Activated T-cell treated with anti-CD3 and anti-CD28 coated beads, Interleukin-2, amount 50 U/mL, for 4 hours (primary cell): Measurements from ENCODE around the gene LAMTOR3. TPM values are rescaled to one million over a fixed set of nuclear protein-coding genes. Genes with fewer than 3 reads are reported as not detected.
A peak's percentile ranks its signal among the peaks of the same experiment; 100 is the strongest.

Source experiments
- ATAC-seq, 2 donors: fragments of 200-7000 bp; cut with Tn5 transposase; one replicate each; pipeline ENCODE4 v1.10.0; 2021
- DNase-seq: peaks from one replicate; pipeline ENCODE4 v3.0.0-alpha.2; 2020
- H3K27me3 Mint-ChIP-seq: one replicate; pipeline ENCODE4 v1.8.0; 2021; ENCODE audit warnings: low read depth, mixed read lengths
- H3K36me3 Mint-ChIP-seq: one replicate; pipeline ENCODE4 v1.8.0; 2022; ENCODE audit warnings: mixed read lengths; ENCODE audit not compliant: insufficient read depth
- H3K4me1 Mint-ChIP-seq: one replicate; pipeline ENCODE4 v1.8.0; 2021; ENCODE audit warnings: low read depth, mixed read lengths
- H3K4me3 Mint-ChIP-seq: one replicate; pipeline ENCODE4 v1.8.0; 2021; ENCODE audit warnings: mild to moderate bottlenecking, moderate library complexity, mixed read lengths
- H3K9me3 Mint-ChIP-seq: one replicate; pipeline ENCODE4 v1.8.0; 2021; ENCODE audit warnings: mixed read lengths
- total RNA-seq, 3 donors: library from RNA; stranded (reverse); gene quantifications; one replicate each; pipeline ENCODE4 v1.2.1, GENCODE V29; 2021

Gene LAMTOR3
- 10 to 100 TPM; 37.0 to 39.7 (median 37.7) TPM for total RNA-seq

GRCh38 chr4:99894161-99894997 lies at the start of gene LAMTOR3:
Gene LAMTOR3 (minus strand): TSS chr4:99894427. CDS start chr4:99893963, 464 bp downstream.
- Mint-ChIP-seq H3K4me1 (peaks cover 36% of the 10 kb centered on the region), H3K27me3 (no peaks in the 10 kb centered on the region), H3K36me3 (peaks cover 17% of the 10 kb centered on the region), H3K4me3 (peak within 1 kb of the TSS; percentile 97), H3K9me3 (no peaks in the 10 kb centered on the region)
- peak; percentile 100 for ATAC-seq
- peak; percentile 83 for DNase-seq

- no peaks in the 10 kb centered on the region for H3K27me3 Mint-ChIP-seq
- no peak overlapping the region for H3K4me3 Mint-ChIP-seq
- no peak for DNase-seq
- H3K9me3 Mint-ChIP-seq, result no peaks in the 10 kb centered on the region
- H3K4me1 Mint-ChIP-seq, result peaks cover 28% of the 10 kb centered on the region
- peaks cover 30% of the 10 kb centered on the region for H3K36me3 Mint-ChIP-seq
- no peak for ATAC-seq
Observed at GRCh38 chr4:99938243-99938753, 44.1 kb upstream of the LAMTOR3 start.

GRCh38 chr4:99934891-99935290 lies 40.7 kb upstream of the LAMTOR3 start:
- ATAC-seq (no peak), DNase-seq (no peak)
- H3K36me3 Mint-ChIP-seq, result peaks cover 38% of the 10 kb centered on the region
- H3K27me3 Mint-ChIP-seq, result no peaks in the 10 kb centered on the region
- no peak overlapping the region for H3K4me3 Mint-ChIP-seq
- peaks cover 38% of the 10 kb centered on the region for H3K4me1 Mint-ChIP-seq
- H3K9me3 Mint-ChIP-seq, result no peaks in the 10 kb centered on the region

GRCh38 chr4:99927566-99927965 lies 33.3 kb upstream of the LAMTOR3 start:
- H3K4me3 Mint-ChIP-seq, result no peak overlapping the region
- DNase-seq (no peak), ATAC-seq (no peak)
- peaks cover 39% of the 10 kb centered on the region for H3K4me1 Mint-ChIP-seq
- H3K27me3 Mint-ChIP-seq, result no peaks in the 10 kb centered on the region
- H3K9me3 Mint-ChIP-seq, result no peaks in the 10 kb centered on the region
- H3K36me3 Mint-ChIP-seq, result peaks cover 26% of the 10 kb centered on the region

DNA sequence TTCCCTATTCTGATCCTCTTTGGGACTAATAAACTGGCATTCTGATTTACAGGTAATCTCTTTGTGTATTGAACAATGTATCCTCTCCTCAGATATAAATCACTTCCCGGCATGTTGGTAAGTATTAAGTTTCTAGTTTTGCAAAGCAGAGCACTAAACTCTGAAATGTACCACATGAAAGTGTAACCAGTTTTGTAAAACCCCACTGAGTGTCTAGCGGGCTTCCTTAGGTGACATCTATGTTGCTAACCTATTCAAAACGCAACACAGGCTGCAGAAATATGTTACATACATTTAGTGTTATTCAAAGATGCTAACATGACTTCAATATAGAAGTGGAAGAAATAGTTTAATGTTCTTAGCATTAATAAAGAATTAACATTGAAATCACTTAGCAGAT lies 26.9 kb upstream of the LAMTOR3 start:
- H3K36me3 Mint-ChIP-seq, result peaks cover 31% of the 10 kb centered on the region
- no peaks in the 10 kb centered on the region for H3K27me3 Mint-ChIP-seq
- DNase-seq (no peak), ATAC-seq (peak; percentile 48 to 58)
- H3K4me1 Mint-ChIP-seq, result peaks cover 18% of the 10 kb centered on the region
- no peak overlapping the region for H3K4me3 Mint-ChIP-seq
- peaks cover 11% of the 10 kb centered on the region for H3K9me3 Mint-ChIP-seq

- Mint-ChIP-seq H3K4me1 (peaks cover 16% of the 10 kb centered on the region), H3K9me3 (peaks cover 11% of the 10 kb centered on the region), H3K27me3 (no peaks in the 10 kb centered on the region), H3K36me3 (peaks cover 42% of the 10 kb centered on the region), H3K4me3 (no peak overlapping the region)
- ATAC-seq (no peak), DNase-seq (no peak)
Observed at GRCh38 chr4:99918656-99919055, 24.4 kb upstream of the LAMTOR3 start.

DNA sequence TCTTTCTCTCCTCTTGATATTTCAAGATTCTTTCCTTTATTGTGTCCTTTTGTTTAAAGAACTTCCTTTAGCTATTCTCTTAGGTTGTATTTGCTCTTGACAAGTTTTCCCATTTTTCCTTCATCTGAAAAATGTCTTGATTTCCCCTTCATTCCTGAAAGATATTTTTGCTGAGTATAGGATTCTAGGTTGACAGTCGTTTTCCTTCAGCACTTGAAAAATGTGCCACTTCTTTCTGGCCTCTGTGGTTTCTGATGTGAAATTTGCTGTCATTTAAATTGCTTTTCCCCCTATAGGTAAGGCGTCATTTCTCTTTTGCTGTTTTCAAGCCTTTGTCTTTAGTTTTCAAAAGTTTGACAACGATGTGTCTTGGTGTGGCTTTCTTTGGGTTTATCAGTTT lies 23.3 kb upstream of the LAMTOR3 start:
- DNase-seq (no peak), ATAC-seq (no peak)
- Mint-ChIP-seq H3K36me3 (peaks cover 45% of the 10 kb centered on the region), H3K4me3 (no peak overlapping the region), H3K27me3 (no peaks in the 10 kb centered on the region), H3K9me3 (peaks cover 11% of the 10 kb centered on the region), H3K4me1 (peaks cover 16% of the 10 kb centered on the region)

DNA sequence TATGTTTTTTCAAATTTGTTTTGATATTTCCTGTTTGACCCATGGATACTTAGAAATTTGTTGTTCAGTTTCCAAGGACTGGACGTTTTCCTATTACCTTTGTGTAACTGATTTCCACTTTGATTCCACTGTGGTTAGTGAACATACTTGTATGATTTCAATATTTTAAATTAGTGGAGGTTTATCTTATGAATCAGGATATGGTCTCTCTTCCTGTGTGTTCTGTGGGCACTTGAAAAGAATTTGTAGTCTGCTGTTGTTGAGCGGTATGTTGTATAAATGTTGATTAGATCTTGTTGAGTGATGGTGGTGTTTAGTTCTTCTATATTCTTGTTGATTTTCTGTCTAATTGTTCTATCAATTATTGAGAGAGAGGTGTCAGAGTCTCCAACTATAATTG lies 21.2 kb upstream of the LAMTOR3 start:
- no peak overlapping the region for H3K4me3 Mint-ChIP-seq
- no peak for DNase-seq
- H3K36me3 Mint-ChIP-seq, result peaks cover 39% of the 10 kb centered on the region
- no peak for ATAC-seq
- peaks cover 11% of the 10 kb centered on the region for H3K9me3 Mint-ChIP-seq
- peaks cover 13% of the 10 kb centered on the region for H3K4me1 Mint-ChIP-seq
- H3K27me3 Mint-ChIP-seq, result no peaks in the 10 kb centered on the region

DNA sequence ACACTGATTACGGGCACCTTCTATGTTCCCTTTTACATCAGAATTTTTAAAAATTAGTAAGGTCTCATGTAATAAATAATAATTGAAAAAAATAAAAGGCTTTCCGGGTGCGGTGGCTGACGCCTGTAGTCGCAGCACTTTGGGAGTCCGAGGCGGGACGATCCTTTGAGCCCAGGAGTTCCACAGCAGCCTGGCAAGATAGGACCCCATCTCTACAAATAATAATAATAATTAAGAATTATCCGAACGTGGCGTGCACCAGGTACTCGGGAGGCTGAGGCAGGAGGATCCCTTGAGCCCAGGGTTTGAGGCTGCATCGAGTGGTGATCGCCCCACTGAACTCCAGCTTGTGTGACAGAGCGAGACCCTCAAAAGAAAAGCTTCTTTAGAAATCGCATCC lies 771 bp upstream of the LAMTOR3 start:
- H3K4me3 Mint-ChIP-seq, result peak overlapping the region; percentile 76
- DNase-seq (no peak), ATAC-seq (no peak)
- no peaks in the 10 kb centered on the region for H3K27me3 Mint-ChIP-seq
- H3K9me3 Mint-ChIP-seq, result no peaks in the 10 kb centered on the region
- peaks cover 15% of the 10 kb centered on the region for H3K36me3 Mint-ChIP-seq
- peaks cover 34% of the 10 kb centered on the region for H3K4me1 Mint-ChIP-seq

DNA sequence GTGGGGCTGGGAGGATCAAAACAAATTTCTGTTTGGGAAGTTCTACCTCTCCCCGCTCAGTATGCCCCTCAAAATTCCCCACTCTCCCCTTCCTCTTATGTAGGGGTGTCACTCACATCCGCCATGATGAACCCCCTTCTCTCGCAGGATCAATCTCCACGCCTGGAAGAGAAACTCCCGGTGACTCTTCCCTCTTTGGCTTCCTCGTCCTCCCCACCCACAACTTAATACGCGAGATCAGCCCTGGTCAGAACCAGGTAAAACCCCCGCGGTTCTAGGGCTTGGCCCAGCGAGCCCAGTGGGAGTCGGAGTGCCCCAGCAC lies 427 bp downstream of the LAMTOR3 start:
- no peaks in the 10 kb centered on the region for H3K27me3 Mint-ChIP-seq
- H3K4me1 Mint-ChIP-seq, result peaks cover 38% of the 10 kb centered on the region
- ATAC-seq (no peak), DNase-seq (no peak)
- H3K9me3 Mint-ChIP-seq, result no peaks in the 10 kb centered on the region
- peak overlapping the region; percentile 97 for H3K4me3 Mint-ChIP-seq
- peaks cover 20% of the 10 kb centered on the region for H3K36me3 Mint-ChIP-seq

DNA sequence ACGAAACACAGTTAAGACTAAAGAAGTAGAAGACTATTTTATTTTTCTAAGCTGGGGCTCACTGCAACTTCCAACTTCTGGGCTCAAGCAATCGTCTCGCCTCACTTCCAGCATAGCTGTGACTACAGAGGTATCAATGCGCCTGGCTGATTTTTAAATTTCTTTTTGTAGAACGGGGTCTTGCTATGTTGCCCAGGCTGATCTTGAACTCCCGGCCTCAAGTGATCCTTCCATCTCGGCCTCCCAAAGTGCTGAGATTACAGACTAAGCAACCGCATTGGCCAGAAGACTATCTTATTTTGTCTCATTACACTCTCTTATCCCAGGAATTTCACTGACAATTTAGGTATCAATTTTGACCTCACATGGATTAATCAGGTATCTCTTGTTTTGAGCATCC lies 1.2 kb downstream of the LAMTOR3 start:
- H3K36me3 Mint-ChIP-seq, result peaks cover 22% of the 10 kb centered on the region
- ATAC-seq (no peak), DNase-seq (no peak)
- peaks cover 40% of the 10 kb centered on the region for H3K4me1 Mint-ChIP-seq
- H3K4me3 Mint-ChIP-seq, result peak overlapping the region; percentile 97
- H3K27me3 Mint-ChIP-seq, result no peaks in the 10 kb centered on the region
- no peaks in the 10 kb centered on the region for H3K9me3 Mint-ChIP-seq

DNA sequence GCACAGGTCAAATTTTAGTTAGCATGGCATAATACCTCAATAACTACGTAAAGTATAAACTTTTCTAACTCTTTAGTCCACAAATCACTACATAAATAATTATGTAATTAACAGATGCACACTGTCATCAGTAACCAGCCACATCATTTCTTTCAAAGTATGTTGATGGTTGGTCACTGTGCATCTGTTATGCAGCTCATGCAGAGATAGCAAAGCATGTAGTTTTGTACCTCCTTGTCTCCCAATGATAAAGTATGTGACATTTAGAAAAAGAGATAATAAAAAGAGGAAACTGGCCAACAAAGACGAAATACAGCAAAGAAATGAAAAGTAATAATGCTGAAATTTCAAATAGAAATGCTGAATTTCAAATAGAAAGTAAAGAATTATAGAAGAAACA lies 2.9 kb downstream of the LAMTOR3 start:
- no peaks in the 10 kb centered on the region for H3K27me3 Mint-ChIP-seq
- DNase-seq (no peak), ATAC-seq (no peak)
- H3K4me3 Mint-ChIP-seq, result no peak overlapping the region
- peaks cover 22% of the 10 kb centered on the region for H3K36me3 Mint-ChIP-seq
- no peaks in the 10 kb centered on the region for H3K9me3 Mint-ChIP-seq
- H3K4me1 Mint-ChIP-seq, result peaks cover 42% of the 10 kb centered on the region

DNA sequence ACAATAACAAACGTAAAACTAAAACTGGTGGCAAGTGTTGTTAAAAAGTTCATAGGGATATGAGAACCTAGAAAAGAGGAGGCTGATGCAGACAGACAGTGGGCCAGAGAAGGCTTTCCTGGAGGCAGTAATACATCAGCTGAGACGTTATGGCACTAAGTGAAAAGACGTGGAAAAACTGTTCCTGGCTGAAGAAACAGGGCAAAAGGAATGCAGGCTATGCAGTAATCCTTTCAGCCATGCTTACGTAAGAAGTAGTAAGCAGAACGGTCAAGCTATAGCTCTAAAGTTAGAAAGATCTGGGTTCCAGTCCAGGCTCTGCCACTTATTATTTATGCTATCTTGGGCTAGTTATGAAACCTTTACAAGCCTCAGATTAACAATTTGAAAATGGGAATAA lies 6.4 kb downstream of the LAMTOR3 start:
- H3K4me1 Mint-ChIP-seq, result peaks cover 24% of the 10 kb centered on the region
- peaks cover 18% of the 10 kb centered on the region for H3K36me3 Mint-ChIP-seq
- H3K9me3 Mint-ChIP-seq, result no peaks in the 10 kb centered on the region

DNA sequence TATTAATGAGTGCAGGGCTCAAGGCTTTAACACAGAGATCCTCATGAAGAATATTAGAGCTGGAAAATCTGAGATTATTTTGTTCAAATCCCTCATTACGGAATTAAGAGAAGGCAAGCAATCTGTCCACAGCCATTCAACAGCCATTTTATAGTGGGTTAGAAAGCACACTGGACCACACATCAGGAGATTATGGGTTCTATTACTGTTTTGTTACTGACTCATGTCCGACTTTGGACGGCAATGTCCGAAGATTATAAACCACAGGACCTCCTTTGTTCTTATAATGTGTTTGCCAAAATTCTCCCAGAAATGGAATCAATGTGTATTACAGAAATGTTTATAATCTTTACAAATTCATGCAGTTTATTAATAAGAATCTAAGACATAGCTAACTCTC lies 8.1 kb downstream of the LAMTOR3 start:
- H3K4me3 Mint-ChIP-seq, result no peak overlapping the region
- peaks cover 14% of the 10 kb centered on the region for H3K4me1 Mint-ChIP-seq
- ATAC-seq (no peak), DNase-seq (no peak)
- H3K27me3 Mint-ChIP-seq, result no peaks in the 10 kb centered on the region
- peaks cover 16% of the 10 kb centered on the region for H3K36me3 Mint-ChIP-seq
- H3K9me3 Mint-ChIP-seq, result no peaks in the 10 kb centered on the region

More for the DNA sequence above, 6.4 kb downstream of the LAMTOR3 start:
- no peak for DNase-seq
- H3K4me3 Mint-ChIP-seq, result no peak overlapping the region
- no peak for ATAC-seq
- H3K27me3 Mint-ChIP-seq, result no peaks in the 10 kb centered on the region

GRCh38 chr4:99885687-99886086 lies 8.5 kb downstream of the LAMTOR3 start:
- H3K27me3 Mint-ChIP-seq, result no peaks in the 10 kb centered on the region
- no peak overlapping the region for H3K4me3 Mint-ChIP-seq
- peaks cover 10% of the 10 kb centered on the region for H3K4me1 Mint-ChIP-seq
- ATAC-seq, result no peak
- peaks cover 12% of the 10 kb centered on the region for H3K36me3 Mint-ChIP-seq
- DNase-seq, result no peak
- H3K9me3 Mint-ChIP-seq, result no peaks in the 10 kb centered on the region
